ENCODE data around the gene PFKFB3.

DNA sequence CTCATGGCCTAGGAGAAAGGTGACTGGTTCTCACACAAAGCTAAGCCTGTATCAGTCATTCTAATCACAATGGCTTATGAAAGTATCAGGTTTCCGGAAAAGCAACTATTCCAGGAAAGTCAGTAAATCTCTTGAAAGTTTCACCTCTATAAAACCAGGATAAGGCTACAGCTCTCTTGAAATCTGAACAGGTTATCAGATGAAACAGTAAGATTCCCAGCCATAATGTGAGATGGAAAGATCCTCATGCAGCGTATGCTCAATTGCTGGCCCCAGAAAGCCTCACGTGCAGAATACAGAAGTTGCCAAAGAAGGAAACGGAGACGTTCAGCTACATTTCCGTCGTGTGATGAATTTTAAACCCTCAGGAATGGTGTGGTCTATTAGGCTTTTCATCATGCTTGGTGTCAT lies 90.0 kb downstream of the PFKFB3 start:
- TF ChIP-seq, protein P1, sequence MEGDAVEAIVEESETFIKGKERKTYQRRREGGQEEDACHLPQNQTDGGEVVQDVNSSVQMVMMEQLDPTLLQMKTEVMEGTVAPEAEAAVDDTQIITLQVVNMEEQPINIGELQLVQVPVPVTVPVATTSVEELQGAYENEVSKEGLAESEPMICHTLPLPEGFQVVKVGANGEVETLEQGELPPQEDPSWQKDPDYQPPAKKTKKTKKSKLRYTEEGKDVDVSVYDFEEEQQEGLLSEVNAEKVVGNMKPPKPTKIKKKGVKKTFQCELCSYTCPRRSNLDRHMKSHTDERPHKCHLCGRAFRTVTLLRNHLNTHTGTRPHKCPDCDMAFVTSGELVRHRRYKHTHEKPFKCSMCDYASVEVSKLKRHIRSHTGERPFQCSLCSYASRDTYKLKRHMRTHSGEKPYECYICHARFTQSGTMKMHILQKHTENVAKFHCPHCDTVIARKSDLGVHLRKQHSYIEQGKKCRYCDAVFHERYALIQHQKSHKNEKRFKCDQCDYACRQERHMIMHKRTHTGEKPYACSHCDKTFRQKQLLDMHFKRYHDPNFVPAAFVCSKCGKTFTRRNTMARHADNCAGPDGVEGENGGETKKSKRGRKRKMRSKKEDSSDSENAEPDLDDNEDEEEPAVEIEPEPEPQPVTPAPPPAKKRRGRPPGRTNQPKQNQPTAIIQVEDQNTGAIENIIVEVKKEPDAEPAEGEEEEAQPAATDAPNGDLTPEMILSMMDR (IDR thresholded peaks at IDR 0.05) = no peak
- TF ChIP-seq POLR2A (IDR thresholded peaks at IDR 0.05) = no peak
